Peyer's patch (tissue), 4 donors: ENCODE data around the gene STYXL2.

Source experiments
- POLR2A ChIP-seq, 2 donors: fragments of 450-650 bp; IDR thresholded peaks; one replicate each; pipeline ENCODE4 v1.5.1; 2017; ENCODE audit warnings: antibody characterized with exemption in 2 of 2, mild to moderate bottlenecking in 2 of 2, moderate library complexity in 2 of 2
- TF ChIP-seq, protein P1 (sequence below), 6 experiments: fragments of 450-650 bp in 4 of 6; fragments of 200-600 bp in 2 of 6; sonication (generic) in 1 of 6; IDR thresholded peaks; one replicate each; pipeline ENCODE4 v1.5.1; 2017 to 2019; ENCODE audit warnings: antibody characterized with exemption in 6 of 6, mild to moderate bottlenecking in 3 of 6, moderate library complexity in 1 of 6

DNA sequence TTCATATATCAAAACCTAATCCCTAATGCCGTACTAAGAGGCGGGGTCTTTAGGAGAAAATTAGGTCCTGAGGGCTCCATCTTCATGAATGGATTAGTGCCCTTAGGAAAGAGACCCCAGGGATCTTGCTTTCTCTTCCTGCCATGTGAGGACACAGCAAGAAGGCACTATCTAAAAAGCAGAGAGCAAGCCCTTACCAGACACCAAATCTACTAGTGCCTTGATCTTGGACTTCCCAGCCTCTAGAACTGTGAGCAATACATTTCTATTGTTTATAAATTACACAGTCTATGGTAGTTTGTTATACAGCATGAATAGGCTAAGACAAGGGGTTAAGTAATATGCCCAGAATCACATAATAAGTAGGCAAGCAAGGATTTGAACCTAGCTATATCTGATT lies 42.9 kb downstream of the STYXL2 start:
- TF ChIP-seq, protein P1, sequence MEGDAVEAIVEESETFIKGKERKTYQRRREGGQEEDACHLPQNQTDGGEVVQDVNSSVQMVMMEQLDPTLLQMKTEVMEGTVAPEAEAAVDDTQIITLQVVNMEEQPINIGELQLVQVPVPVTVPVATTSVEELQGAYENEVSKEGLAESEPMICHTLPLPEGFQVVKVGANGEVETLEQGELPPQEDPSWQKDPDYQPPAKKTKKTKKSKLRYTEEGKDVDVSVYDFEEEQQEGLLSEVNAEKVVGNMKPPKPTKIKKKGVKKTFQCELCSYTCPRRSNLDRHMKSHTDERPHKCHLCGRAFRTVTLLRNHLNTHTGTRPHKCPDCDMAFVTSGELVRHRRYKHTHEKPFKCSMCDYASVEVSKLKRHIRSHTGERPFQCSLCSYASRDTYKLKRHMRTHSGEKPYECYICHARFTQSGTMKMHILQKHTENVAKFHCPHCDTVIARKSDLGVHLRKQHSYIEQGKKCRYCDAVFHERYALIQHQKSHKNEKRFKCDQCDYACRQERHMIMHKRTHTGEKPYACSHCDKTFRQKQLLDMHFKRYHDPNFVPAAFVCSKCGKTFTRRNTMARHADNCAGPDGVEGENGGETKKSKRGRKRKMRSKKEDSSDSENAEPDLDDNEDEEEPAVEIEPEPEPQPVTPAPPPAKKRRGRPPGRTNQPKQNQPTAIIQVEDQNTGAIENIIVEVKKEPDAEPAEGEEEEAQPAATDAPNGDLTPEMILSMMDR (IDR thresholded peaks at IDR 0.05), result no peak
- TF ChIP-seq POLR2A (IDR thresholded peaks at IDR 0.05), result no peak
